Activated T-helper 2 cell treated with anti-CD3 and anti-CD28 coated beads, Interferon-gamma antibody, Interleukin-2, Interleukin-4, amounts not matched to agents 10 μg/mL and 5 μg/mL and 100 μg/mL, durations not matched to agents 14 hours and 24 hours and 36 hours (primary cell): ENCODE data around the gene DNASE1L2. TPM values are rescaled to one million over a fixed set of nuclear protein-coding genes. Genes with fewer than 3 reads are reported as not detected.

Source experiments
- DNase-seq: peaks from one replicate; pipeline ENCODE4 v3.0.0; 2021; ENCODE audit warnings: low spot score
- H3K27ac Mint-ChIP-seq: one replicate; pipeline ENCODE4 v1.8.0; 2021; ENCODE audit warnings: mixed read lengths
- H3K27me3 Mint-ChIP-seq: one replicate; pipeline ENCODE4 v1.8.0; 2021; ENCODE audit warnings: low read depth, mixed read lengths
- H3K36me3 Mint-ChIP-seq: one replicate; pipeline ENCODE4 v1.8.0; 2021; ENCODE audit warnings: low read depth, mixed read lengths
- H3K4me1 Mint-ChIP-seq: one replicate; pipeline ENCODE4 v1.8.0; 2021; ENCODE audit warnings: low read depth, mixed read lengths
- H3K4me3 Mint-ChIP-seq: one replicate; pipeline ENCODE4 v1.8.0; 2021; ENCODE audit warnings: low read depth, mild to moderate bottlenecking, moderate library complexity, mixed read lengths
- H3K9me3 Mint-ChIP-seq: one replicate; pipeline ENCODE4 v1.8.0; 2021; ENCODE audit warnings: mixed read lengths
- intact Hi-C: fragments of 100-400 bp; cut with micrococcal nuclease; formaldehyde crosslinking; loops from one replicate; pipeline ENCODE4 v1.15.1; 2023
- total RNA-seq: library from RNA; stranded (reverse); gene quantifications from 2 replicates; pipeline ENCODE4 v1.2.3, GENCODE V29; 2022

DNASE1L2 gene
- total RNA-seq, 1 donor from 2014 or later: 1.7 TPM

GRCh38 chr16:2216330-2216729 lies 19.9 kb upstream of the DNASE1L2 start:
- DNase-seq: no peak
- H3K27me3 Mint-ChIP-seq: no peaks in the 10 kb centered on the region
- H3K4me3 Mint-ChIP-seq: peak overlapping the region; percentile 89
- intact Hi-C loops: no loop called here
- peaks cover 21% of the 10 kb centered on the region for H3K36me3 Mint-ChIP-seq
- H3K9me3 Mint-ChIP-seq: no peaks in the 10 kb centered on the region
- peak overlapping the region; percentile 63 for H3K27ac Mint-ChIP-seq
- H3K4me1 Mint-ChIP-seq: peaks cover 16% of the 10 kb centered on the region

GRCh38 chr16:2223221-2223941 lies 12.9 kb upstream of the DNASE1L2 start, which contains the start of gene E4F1:
Gene E4F1 (plus strand): TSS chr16:2223591. CDS start chr16:2223614, 23 bp downstream.
- H3K9me3 Mint-ChIP-seq: no peaks in the 10 kb centered on the region
- no peaks in the 10 kb centered on the region for H3K27me3 Mint-ChIP-seq
- peaks cover 5% of the 10 kb centered on the region for H3K36me3 Mint-ChIP-seq
- DNase-seq: peak; percentile 100
- peaks cover 8% of the 10 kb centered on the region for H3K4me1 Mint-ChIP-seq
- intact Hi-C loops: loop anchor here (1.0 to 2.0 kb wide), 4 partner anchors 8 to 289 kb away; partner anchors contain the start of genes ATP6V0C, MLST8 and RNPS1
- H3K27ac Mint-ChIP-seq: peak within 1 kb of the TSS; percentile 75
- H3K4me3 Mint-ChIP-seq: peak within 1 kb of the TSS; percentile 82

- DNase-seq: peak; percentile 26
- intact Hi-C loops: loop anchor here (1.0 to 2.0 kb wide), 4 partner anchors 9 to 289 kb away; partner anchors contain the start of genes ATP6V0C, MLST8 and RNPS1
Observed at GRCh38 chr16:2223942-2224486, 12.2 kb upstream of the DNASE1L2 start.

GRCh38 chr16:2226245-2226793 lies 9.9 kb upstream of the DNASE1L2 start:
- Mint-ChIP-seq H3K9me3 (no peaks in the 10 kb centered on the region), H3K36me3 (peaks cover 17% of the 10 kb centered on the region), H3K27ac (no peak overlapping the region), H3K4me1 (peaks cover 8% of the 10 kb centered on the region), H3K4me3 (peak overlapping the region; percentile 56), H3K27me3 (no peaks in the 10 kb centered on the region)
- intact Hi-C loops: no loop called here
- DNase-seq: no peak

More at GRCh38 chr16:2223942-2224486, 12.2 kb upstream of the DNASE1L2 start:
- Mint-ChIP-seq H3K27ac (peak overlapping the region; percentile 68), H3K4me3 (peak overlapping the region; percentile 82), H3K4me1 (peaks cover 8% of the 10 kb centered on the region), H3K9me3 (no peaks in the 10 kb centered on the region), H3K36me3 (peaks cover 5% of the 10 kb centered on the region), H3K27me3 (no peaks in the 10 kb centered on the region)

GRCh38 chr16:2226918-2227317 lies 9.3 kb upstream of the DNASE1L2 start:
- H3K36me3 Mint-ChIP-seq: peaks cover 17% of the 10 kb centered on the region

GRCh38 chr16:2228161-2228824 lies 8.0 kb upstream of the DNASE1L2 start:
- peaks cover 8% of the 10 kb centered on the region for H3K4me1 Mint-ChIP-seq
- peaks cover 17% of the 10 kb centered on the region for H3K36me3 Mint-ChIP-seq
- H3K27me3 Mint-ChIP-seq: no peaks in the 10 kb centered on the region
- no peak overlapping the region for H3K4me3 Mint-ChIP-seq
- no peak for DNase-seq
- intact Hi-C loops: no loop called here
- no peaks in the 10 kb centered on the region for H3K9me3 Mint-ChIP-seq
- no peak overlapping the region for H3K27ac Mint-ChIP-seq

More at GRCh38 chr16:2226918-2227317, 9.3 kb upstream of the DNASE1L2 start:
- Mint-ChIP-seq H3K9me3 (no peaks in the 10 kb centered on the region), H3K27ac (no peak overlapping the region), H3K4me3 (no peak overlapping the region), H3K27me3 (no peaks in the 10 kb centered on the region), H3K4me1 (peaks cover 8% of the 10 kb centered on the region)
- no peak for DNase-seq
- intact Hi-C loops: no loop called here

- intact Hi-C loops: no loop called here
- no peaks in the 10 kb centered on the region for H3K27me3 Mint-ChIP-seq
- H3K9me3 Mint-ChIP-seq: no peaks in the 10 kb centered on the region
- peaks cover 8% of the 10 kb centered on the region for H3K4me1 Mint-ChIP-seq
- peaks cover 17% of the 10 kb centered on the region for H3K36me3 Mint-ChIP-seq
- H3K27ac Mint-ChIP-seq: no peak overlapping the region
- DNase-seq: no peak
- H3K4me3 Mint-ChIP-seq: no peak overlapping the region
Observed at GRCh38 chr16:2229091-2229490, 7.2 kb upstream of the DNASE1L2 start.

- Mint-ChIP-seq H3K27ac (no peak overlapping the region), H3K4me1 (peaks cover 5% of the 10 kb centered on the region)
- DNase-seq: no peak
Observed at GRCh38 chr16:2229632-2230250, 6.5 kb upstream of the DNASE1L2 start.

GRCh38 chr16:2230376-2230775 lies 5.9 kb upstream of the DNASE1L2 start:
- H3K27me3 Mint-ChIP-seq: no peaks in the 10 kb centered on the region
- H3K27ac Mint-ChIP-seq: no peak overlapping the region
- H3K4me3 Mint-ChIP-seq: no peak overlapping the region
- H3K36me3 Mint-ChIP-seq: peaks cover 22% of the 10 kb centered on the region
- peaks cover 5% of the 10 kb centered on the region for H3K4me1 Mint-ChIP-seq
- intact Hi-C loops: no loop called here
- no peaks in the 10 kb centered on the region for H3K9me3 Mint-ChIP-seq
- no peak for DNase-seq

More at GRCh38 chr16:2229632-2230250, 6.5 kb upstream of the DNASE1L2 start:
- Mint-ChIP-seq H3K27me3 (no peaks in the 10 kb centered on the region), H3K36me3 (peaks cover 19% of the 10 kb centered on the region), H3K9me3 (no peaks in the 10 kb centered on the region), H3K4me3 (no peak overlapping the region)
- intact Hi-C loops: no loop called here

GRCh38 chr16:2231016-2231931 lies 5.0 kb upstream of the DNASE1L2 start:
- Mint-ChIP-seq H3K36me3 (peaks cover 19% of the 10 kb centered on the region), H3K9me3 (no peaks in the 10 kb centered on the region), H3K27me3 (no peaks in the 10 kb centered on the region), H3K4me3 (no peak overlapping the region), H3K4me1 (peaks cover under 1% of the 10 kb centered on the region), H3K27ac (no peak overlapping the region)
- no peak for DNase-seq
- intact Hi-C loops: no loop called here

- Mint-ChIP-seq H3K36me3 (peaks cover 19% of the 10 kb centered on the region), H3K4me3 (no peak overlapping the region), H3K9me3 (no peaks in the 10 kb centered on the region), H3K27me3 (no peaks in the 10 kb centered on the region), H3K27ac (no peak overlapping the region), H3K4me1 (no peaks in the 10 kb centered on the region)
- intact Hi-C loops: no loop called here
- no peak for DNase-seq
Observed at GRCh38 chr16:2232094-2232990, 3.9 kb upstream of the DNASE1L2 start.
